Measurements from ENCODE around the gene HSCB.

GRCh38 chr22:28791841-28792490, 50.1 kb downstream of the HSCB start:
- TF ChIP-seq, protein P1, sequence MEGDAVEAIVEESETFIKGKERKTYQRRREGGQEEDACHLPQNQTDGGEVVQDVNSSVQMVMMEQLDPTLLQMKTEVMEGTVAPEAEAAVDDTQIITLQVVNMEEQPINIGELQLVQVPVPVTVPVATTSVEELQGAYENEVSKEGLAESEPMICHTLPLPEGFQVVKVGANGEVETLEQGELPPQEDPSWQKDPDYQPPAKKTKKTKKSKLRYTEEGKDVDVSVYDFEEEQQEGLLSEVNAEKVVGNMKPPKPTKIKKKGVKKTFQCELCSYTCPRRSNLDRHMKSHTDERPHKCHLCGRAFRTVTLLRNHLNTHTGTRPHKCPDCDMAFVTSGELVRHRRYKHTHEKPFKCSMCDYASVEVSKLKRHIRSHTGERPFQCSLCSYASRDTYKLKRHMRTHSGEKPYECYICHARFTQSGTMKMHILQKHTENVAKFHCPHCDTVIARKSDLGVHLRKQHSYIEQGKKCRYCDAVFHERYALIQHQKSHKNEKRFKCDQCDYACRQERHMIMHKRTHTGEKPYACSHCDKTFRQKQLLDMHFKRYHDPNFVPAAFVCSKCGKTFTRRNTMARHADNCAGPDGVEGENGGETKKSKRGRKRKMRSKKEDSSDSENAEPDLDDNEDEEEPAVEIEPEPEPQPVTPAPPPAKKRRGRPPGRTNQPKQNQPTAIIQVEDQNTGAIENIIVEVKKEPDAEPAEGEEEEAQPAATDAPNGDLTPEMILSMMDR (conservative IDR thresholded peaks at IDR 0.05; ENCODE audit: low read depth, low read length) = no peak
- no peak for TF ChIP-seq EZH2 (IDR thresholded peaks at IDR 0.05; ENCODE audit: borderline replicate concordance, low read depth, low read length, poor library complexity, severe bottlenecking)
